ENCODE data around the gene DIAPH1.

- TF ChIP-seq CTCF (conservative IDR thresholded peaks at IDR 0.05; ENCODE audit: low read length) (no peak), EZH2phosphoT487 (IDR thresholded peaks at IDR 0.05; ENCODE audit: borderline replicate concordance) (no peak)
Measured at GRCh38 chr5:141525653-141526052, 93.1 kb downstream of the DIAPH1 start.
